Neural progenitor cell (in vitro differentiated cells): Measurements from ENCODE around the gene OR9K2.

Experiments
- EZH2 ChIP-seq: fragments of 200-600 bp; sonication (generic); IDR thresholded peaks from 2 replicates; pipeline ENCODE4 v1.6.1; 2017; ENCODE audit warnings: antibody characterized with exemption, mild to moderate bottlenecking, moderate library complexity
- EZH2phosphoT487 ChIP-seq: fragments of 200-600 bp; sonication (generic); IDR thresholded peaks from 2 replicates; pipeline ENCODE4 v1.6.1; 2017; ENCODE audit warnings: antibody characterized with exemption
- TF ChIP-seq, protein P1 (sequence below): fragments of 200-600 bp; sonication (generic); IDR thresholded peaks from 2 replicates; pipeline ENCODE4 v1.5.1; 2017; ENCODE audit warnings: antibody characterized with exemption, mild to moderate bottlenecking

GRCh38 chr12:55173456-55173855 lies 47.2 kb downstream of the OR9K2 start:
- TF ChIP-seq EZH2phosphoT487 (no peak), EZH2 (no peak)
- TF ChIP-seq, protein P1, sequence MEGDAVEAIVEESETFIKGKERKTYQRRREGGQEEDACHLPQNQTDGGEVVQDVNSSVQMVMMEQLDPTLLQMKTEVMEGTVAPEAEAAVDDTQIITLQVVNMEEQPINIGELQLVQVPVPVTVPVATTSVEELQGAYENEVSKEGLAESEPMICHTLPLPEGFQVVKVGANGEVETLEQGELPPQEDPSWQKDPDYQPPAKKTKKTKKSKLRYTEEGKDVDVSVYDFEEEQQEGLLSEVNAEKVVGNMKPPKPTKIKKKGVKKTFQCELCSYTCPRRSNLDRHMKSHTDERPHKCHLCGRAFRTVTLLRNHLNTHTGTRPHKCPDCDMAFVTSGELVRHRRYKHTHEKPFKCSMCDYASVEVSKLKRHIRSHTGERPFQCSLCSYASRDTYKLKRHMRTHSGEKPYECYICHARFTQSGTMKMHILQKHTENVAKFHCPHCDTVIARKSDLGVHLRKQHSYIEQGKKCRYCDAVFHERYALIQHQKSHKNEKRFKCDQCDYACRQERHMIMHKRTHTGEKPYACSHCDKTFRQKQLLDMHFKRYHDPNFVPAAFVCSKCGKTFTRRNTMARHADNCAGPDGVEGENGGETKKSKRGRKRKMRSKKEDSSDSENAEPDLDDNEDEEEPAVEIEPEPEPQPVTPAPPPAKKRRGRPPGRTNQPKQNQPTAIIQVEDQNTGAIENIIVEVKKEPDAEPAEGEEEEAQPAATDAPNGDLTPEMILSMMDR, result no peak
